ENCODE data around the gene KMT2A. TPM values are rescaled to one million over a fixed set of nuclear protein-coding genes. Genes with fewer than 3 reads are reported as not detected.
"Not testable (repeated sequence)": the region's sequence is repeated elsewhere in the genome, so short reads cannot be mapped to it uniquely, and the experiment has no call there.

The KMT2A gene
- total RNA-seq, 2 experiments from 2014 or later = 93.4 to 102 TPM

DNA sequence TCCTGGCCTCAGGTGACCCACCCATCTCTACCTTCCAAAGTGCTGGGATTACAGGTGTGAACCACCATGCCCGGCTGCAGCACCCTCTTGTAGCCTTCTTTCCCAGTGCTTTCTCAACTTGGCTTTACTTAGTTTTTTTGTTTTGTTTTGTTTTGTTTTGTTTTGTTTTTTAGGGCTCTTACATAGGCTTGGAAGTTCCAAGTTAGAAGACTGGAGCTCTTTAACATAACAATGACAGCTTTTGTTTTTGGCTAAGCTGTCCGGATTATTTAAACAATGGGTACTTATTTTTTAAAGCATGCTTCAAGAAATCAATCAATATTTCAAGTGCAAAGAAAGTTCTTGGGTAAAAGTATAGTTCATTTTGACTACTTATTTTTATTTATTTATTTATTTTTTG lies 25.9 kb downstream of the KMT2A start:
- Mint-ChIP-seq H3K4me3 (no peak overlapping the region), H3K9me3 (no peaks in the 10 kb centered on the region), H3K36me3 (ENCODE audit: low read depth) (peaks cover 17% of the 10 kb centered on the region), H3K27me3 (no peaks in the 10 kb centered on the region), H3K4me1 (peaks cover 11% of the 10 kb centered on the region), H3K27ac (no peak overlapping the region)
- ChIA-PET POLR2A (no interaction called here), CTCF (interaction anchor here (1.3 to 1.8 kb wide), 3 partner anchors 11 to 26 kb away, joined by 4 to 8 read pairs (median 4); no protein-coding TSS in a partner anchor)
- DNase-seq = no peak

DNA sequence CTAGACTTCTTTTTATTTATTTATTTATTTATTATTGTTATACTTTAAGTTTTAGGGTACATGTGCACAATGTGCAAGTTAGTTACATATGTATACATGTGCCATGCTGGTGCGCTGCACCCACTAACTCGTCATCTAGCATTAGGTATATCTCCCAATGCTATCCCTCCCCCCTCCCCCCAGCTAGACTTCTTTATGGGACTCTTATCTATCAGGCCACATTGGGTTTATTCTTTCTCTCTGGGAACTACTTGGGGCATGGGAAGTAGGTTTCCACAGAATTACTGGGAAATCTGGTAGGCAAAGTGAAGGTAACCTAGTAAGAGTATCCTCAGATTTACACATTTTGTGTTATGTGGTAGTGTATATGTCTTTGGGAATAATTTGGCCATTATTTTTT lies 32.7 kb downstream of the KMT2A start:
- POLR2A ChIA-PET, H3K4me3 Mint-ChIP-seq: not testable (repeated sequence)

DNA sequence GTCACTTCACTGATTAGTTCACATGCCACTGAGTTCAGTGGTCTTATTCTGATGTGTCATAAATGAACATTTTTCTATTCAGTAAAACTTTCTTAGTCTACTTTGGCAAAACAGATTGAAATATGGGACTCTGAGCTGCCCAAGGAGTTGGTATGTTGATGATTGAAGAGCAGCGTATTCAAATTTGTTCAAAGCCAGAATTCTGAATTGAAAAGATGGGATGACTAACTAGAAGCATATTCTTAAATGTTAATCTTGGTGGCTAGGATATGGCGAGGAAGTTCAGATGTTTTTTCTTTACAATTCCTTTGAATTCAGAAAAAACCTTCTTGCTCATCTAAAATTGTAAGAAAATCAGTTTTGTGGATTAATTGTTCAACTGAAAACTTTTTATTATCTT lies 34.7 kb downstream of the KMT2A start:
- POLR2A ChIA-PET = no interaction called here
- CTCF ChIA-PET = interaction anchor here (1.4 to 1.5 kb wide), 3 partner anchors 10 to 272 kb away, joined by 3 to 4 read pairs (median 3); no protein-coding TSS in a partner anchor
- peaks cover 49% of the 10 kb centered on the region for H3K36me3 Mint-ChIP-seq (ENCODE audit: low read depth)

More for the DNA sequence above, 32.7 kb downstream of the KMT2A start:
- Mint-ChIP-seq H3K36me3 (ENCODE audit: low read depth) (peaks cover 47% of the 10 kb centered on the region), H3K4me1 (peaks cover 25% of the 10 kb centered on the region)
- CTCF ChIA-PET, DNase-seq, H3K9me3 Mint-ChIP-seq, H3K27ac Mint-ChIP-seq, H3K27me3 Mint-ChIP-seq: not testable (repeated sequence)

DNA sequence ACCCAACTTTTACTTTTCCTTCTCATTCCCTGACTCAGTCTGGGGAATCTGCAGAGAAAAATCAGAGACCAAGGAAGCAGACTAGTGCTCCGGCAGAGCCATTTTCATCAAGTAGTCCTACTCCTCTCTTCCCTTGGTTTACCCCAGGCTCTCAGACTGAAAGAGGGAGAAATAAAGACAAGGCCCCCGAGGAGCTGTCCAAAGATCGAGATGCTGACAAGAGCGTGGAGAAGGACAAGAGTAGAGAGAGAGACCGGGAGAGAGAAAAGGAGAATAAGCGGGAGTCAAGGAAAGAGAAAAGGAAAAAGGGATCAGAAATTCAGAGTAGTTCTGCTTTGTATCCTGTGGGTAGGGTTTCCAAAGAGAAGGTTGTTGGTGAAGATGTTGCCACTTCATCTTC lies 37.2 kb downstream of the KMT2A start:
- peaks cover 68% of the 10 kb centered on the region for H3K36me3 Mint-ChIP-seq (ENCODE audit: low read depth)
- no peak overlapping the region for H3K4me3 Mint-ChIP-seq
- CTCF ChIA-PET = interaction anchor here (0.9 to 1.3 kb wide), 3 partner anchors 10 to 33 kb away, joined by 3 to 4 read pairs (median 3); no protein-coding TSS in a partner anchor
- H3K4me1 Mint-ChIP-seq = peaks cover 19% of the 10 kb centered on the region
- H3K9me3 Mint-ChIP-seq = no peaks in the 10 kb centered on the region
- no peak overlapping the region for H3K27ac Mint-ChIP-seq
- POLR2A ChIA-PET = no interaction called here
- H3K27me3 Mint-ChIP-seq = no peaks in the 10 kb centered on the region
- DNase-seq = no peak

More for the DNA sequence above, 34.7 kb downstream of the KMT2A start:
- Mint-ChIP-seq H3K4me1 (peaks cover 26% of the 10 kb centered on the region), H3K27me3 (no peaks in the 10 kb centered on the region), H3K27ac (no peak overlapping the region), H3K9me3 (no peaks in the 10 kb centered on the region), H3K4me3 (no peak overlapping the region)
- DNase-seq = no peak

DNA sequence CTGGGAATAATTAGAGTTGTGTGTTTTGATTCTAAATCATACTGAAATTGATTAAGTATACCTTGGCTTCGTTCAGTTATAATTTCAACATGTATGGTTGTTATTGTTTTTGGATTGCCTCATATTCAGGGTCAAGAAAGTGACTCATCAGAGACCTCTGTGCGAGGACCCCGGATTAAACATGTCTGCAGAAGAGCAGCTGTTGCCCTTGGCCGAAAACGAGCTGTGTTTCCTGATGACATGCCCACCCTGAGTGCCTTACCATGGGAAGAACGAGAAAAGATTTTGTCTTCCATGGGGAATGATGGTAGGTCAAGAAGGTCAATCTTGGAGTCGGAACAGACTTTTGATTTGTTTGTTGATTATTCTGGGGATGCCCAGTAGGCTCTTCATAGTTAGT lies 40.4 kb downstream of the KMT2A start:
- POLR2A ChIA-PET = no interaction called here
- H3K27me3 Mint-ChIP-seq = no peaks in the 10 kb centered on the region

DNA sequence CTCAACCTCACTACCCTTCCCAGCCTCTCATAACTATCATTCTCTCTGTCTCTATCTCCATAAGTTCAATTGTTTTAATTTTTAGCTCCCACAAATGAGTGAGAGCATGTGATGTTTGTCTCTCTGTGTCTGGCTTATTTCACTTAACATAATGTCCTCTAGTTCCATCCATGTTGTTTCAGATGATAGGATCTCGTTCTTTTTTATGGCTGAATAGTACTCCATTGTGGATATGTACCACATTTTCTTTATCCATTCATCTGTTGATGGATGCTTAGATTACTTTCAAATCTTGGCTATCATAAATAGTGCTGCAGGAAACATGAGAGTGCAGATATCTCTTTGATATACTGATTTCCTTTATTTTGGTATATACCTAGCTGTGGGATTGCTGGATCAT lies 44.9 kb downstream of the KMT2A start:
- H3K4me1 Mint-ChIP-seq, H3K27ac Mint-ChIP-seq, H3K4me3 Mint-ChIP-seq, H3K27me3 Mint-ChIP-seq, POLR2A ChIA-PET, DNase-seq, H3K9me3 Mint-ChIP-seq: not testable (repeated sequence)
- H3K36me3 Mint-ChIP-seq (ENCODE audit: low read depth) = peaks cover 71% of the 10 kb centered on the region
- CTCF ChIA-PET = interaction anchor here (0.9 to 1.0 kb wide), 2 partner anchors 11 to 109 kb away, joined by 4 read pairs; no protein-coding TSS in a partner anchor

More for the DNA sequence above, 40.4 kb downstream of the KMT2A start:
- Mint-ChIP-seq H3K36me3 (ENCODE audit: low read depth) (peaks cover 75% of the 10 kb centered on the region), H3K27ac (no peak overlapping the region), H3K4me1 (peaks cover 5% of the 10 kb centered on the region), H3K4me3 (no peak overlapping the region), H3K9me3 (no peaks in the 10 kb centered on the region)
- no peak for DNase-seq
- CTCF ChIA-PET = interaction anchor here (0.9 to 1.6 kb wide), 3 partner anchors 13 to 64 kb away, joined by 4 to 7 read pairs (median 5); no protein-coding TSS in a partner anchor

DNA sequence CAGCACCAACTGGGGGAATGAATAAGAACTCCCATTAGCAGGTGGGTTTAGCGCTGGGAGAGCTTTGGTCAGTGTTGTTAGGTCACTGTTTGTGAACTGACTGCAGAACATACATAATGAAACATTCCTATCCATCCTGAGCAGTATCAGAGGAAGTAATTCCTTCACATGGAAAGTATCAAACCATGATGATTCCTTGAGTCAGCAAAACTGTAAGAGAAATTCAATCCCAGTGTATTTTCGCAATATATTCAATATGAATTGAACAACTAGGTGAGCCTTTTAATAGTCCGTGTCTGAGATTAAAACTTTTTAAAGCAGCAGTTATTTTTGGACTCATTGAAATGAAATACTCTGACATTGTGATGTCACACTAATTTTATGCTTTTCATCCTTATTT lies 48.1 kb downstream of the KMT2A start:
- DNase-seq = no peak
- no peaks in the 10 kb centered on the region for H3K27me3 Mint-ChIP-seq
- no peak overlapping the region for H3K4me3 Mint-ChIP-seq
- ChIA-PET POLR2A (no interaction called here), CTCF (interaction anchor here (0.6 kb wide), 1 partner anchor 79 kb away, joined by 3 read pairs; no protein-coding TSS in a partner anchor)
- H3K9me3 Mint-ChIP-seq = no peaks in the 10 kb centered on the region
- peaks cover 61% of the 10 kb centered on the region for H3K36me3 Mint-ChIP-seq (ENCODE audit: low read depth)
- no peaks in the 10 kb centered on the region for H3K4me1 Mint-ChIP-seq
- no peak overlapping the region for H3K27ac Mint-ChIP-seq

DNA sequence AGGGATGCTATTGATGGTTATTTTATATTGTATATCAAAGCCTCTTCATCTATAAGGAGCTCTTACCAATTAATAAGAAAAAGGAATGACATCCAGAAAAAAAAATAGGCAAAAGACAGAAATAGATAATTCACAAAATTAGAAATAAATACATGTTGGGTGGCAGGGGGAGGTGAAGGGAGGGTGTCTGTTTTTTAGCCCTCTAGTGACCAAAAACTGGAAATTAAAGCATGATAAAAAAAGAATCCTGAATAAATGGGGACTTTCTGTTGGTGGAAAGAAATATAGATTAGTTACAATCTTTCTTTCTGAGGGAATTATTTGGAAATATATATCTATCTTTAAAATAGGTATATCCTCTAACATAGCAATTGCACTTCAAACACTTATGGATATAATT lies 49.0 kb downstream of the KMT2A start:
- no peak overlapping the region for H3K4me3 Mint-ChIP-seq
- ChIA-PET CTCF (interaction anchor here (1.1 kb wide), 1 partner anchor 15 kb away, joined by 7 read pairs; no protein-coding TSS in a partner anchor), POLR2A (no interaction called here)
- H3K27ac Mint-ChIP-seq = no peak overlapping the region
- no peaks in the 10 kb centered on the region for H3K9me3 Mint-ChIP-seq
- no peaks in the 10 kb centered on the region for H3K4me1 Mint-ChIP-seq
- H3K36me3 Mint-ChIP-seq (ENCODE audit: low read depth) = peaks cover 62% of the 10 kb centered on the region
- H3K27me3 Mint-ChIP-seq = no peaks in the 10 kb centered on the region
- no peak for DNase-seq

DNA sequence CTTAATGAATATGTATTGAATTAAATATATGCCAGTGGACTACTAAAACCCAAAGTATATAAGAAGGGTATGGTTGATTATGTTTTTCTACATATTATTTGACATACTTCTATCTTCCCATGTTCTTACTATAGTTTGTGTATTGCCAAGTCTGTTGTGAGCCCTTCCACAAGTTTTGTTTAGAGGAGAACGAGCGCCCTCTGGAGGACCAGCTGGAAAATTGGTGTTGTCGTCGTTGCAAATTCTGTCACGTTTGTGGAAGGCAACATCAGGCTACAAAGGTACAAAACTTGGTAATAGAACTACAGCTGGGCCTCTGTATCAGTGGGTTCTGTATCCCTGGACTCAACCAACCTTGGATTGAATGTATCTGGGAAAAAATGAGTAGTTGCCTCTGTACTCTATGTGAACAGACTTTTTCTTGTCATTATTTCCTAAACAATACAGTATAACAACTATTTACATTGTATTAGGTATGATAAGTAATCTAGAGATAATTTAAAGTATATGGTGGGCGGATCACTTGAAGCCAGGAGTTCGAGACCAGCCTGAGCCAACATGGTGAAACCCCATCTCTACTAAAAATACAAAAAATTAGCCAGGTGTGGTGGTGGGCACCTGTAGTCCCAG lies 52.3 kb downstream of the KMT2A start:
- no peaks in the 10 kb centered on the region for H3K4me1 Mint-ChIP-seq
- ChIA-PET POLR2A (no interaction called here), CTCF (interaction anchor here (0.7 to 2.4 kb wide), 12 partner anchors 18 to 290 kb away, joined by 3 to 6 read pairs (median 3); partner anchors contain the start of genes CD3D and KMT2A)
- peak overlapping the region; percentile 1 for H3K27ac Mint-ChIP-seq
- H3K9me3 Mint-ChIP-seq = no peaks in the 10 kb centered on the region
- H3K27me3 Mint-ChIP-seq = no peaks in the 10 kb centered on the region
- peaks cover 52% of the 10 kb centered on the region for H3K36me3 Mint-ChIP-seq (ENCODE audit: low read depth)
- DNase-seq = peak; percentile 87
- no peak overlapping the region for H3K4me3 Mint-ChIP-seq

DNA sequence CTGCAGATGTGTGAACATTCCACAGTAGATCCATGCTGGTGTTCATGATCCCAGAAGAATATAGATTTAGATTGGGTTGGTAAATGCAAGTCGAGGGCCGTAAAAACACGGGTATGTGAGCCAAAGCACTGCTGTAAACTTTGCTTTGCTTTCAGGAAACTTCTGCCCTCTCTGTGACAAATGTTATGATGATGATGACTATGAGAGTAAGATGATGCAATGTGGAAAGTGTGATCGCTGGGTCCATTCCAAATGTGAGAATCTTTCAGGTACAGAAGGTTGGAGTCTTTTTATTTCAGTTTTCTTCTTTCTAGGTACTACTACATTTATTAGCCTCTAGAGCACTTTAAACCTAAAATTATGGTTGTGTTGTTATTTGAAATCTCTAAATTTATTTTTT lies 54.7 kb downstream of the KMT2A start:
- POLR2A ChIA-PET = no interaction called here
- CTCF ChIA-PET = interaction anchor here (1.3 kb wide), 1 partner anchor 14 kb away, joined by 3 read pairs; no protein-coding TSS in a partner anchor
- Mint-ChIP-seq H3K4me3 (no peak overlapping the region), H3K27ac (no peak overlapping the region), H3K27me3 (no peaks in the 10 kb centered on the region), H3K36me3 (ENCODE audit: low read depth) (peaks cover 52% of the 10 kb centered on the region), H3K4me1 (no peaks in the 10 kb centered on the region), H3K9me3 (no peaks in the 10 kb centered on the region)
- DNase-seq = no peak

DNA sequence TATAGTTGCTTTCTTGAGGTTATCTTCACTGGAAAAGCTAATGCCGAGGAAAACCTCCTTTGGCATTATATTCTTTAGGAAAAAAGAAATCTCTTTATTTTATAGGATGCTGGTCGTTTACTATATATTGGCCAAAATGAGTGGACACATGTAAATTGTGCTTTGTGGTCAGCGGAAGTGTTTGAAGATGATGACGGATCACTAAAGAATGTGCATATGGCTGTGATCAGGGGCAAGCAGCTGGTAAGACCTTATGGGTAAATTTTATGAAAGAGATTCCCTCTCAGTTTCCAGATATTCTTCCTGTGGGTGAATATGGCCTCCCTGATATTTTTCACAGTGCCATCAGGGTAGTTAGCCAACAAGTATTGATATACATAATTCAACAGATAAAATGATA lies 61.5 kb downstream of the KMT2A start:
- Mint-ChIP-seq H3K9me3 (no peaks in the 10 kb centered on the region), H3K27ac (no peak overlapping the region)
- POLR2A ChIA-PET = no interaction called here

DNA sequence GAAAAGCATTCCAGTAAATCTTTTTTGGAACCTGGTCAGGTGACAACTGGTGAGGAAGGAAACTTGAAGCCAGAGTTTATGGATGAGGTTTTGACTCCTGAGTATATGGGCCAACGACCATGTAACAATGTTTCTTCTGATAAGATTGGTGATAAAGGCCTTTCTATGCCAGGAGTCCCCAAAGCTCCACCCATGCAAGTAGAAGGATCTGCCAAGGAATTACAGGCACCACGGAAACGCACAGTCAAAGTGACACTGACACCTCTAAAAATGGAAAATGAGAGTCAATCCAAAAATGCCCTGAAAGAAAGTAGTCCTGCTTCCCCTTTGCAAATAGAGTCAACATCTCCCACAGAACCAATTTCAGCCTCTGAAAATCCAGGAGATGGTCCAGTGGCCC lies 66.9 kb downstream of the KMT2A start:
- ChIA-PET POLR2A (no interaction called here), CTCF (interaction anchor here (1.0 kb wide), 1 partner anchor 12 kb away, joined by 3 read pairs; no protein-coding TSS in a partner anchor)
- H3K4me1 Mint-ChIP-seq = no peaks in the 10 kb centered on the region
- H3K27me3 Mint-ChIP-seq = no peaks in the 10 kb centered on the region
- DNase-seq = no peak
- H3K27ac Mint-ChIP-seq = no peak overlapping the region
- peaks cover 74% of the 10 kb centered on the region for H3K36me3 Mint-ChIP-seq (ENCODE audit: low read depth)
- no peak overlapping the region for H3K4me3 Mint-ChIP-seq
- no peaks in the 10 kb centered on the region for H3K9me3 Mint-ChIP-seq

More for the DNA sequence above, 61.5 kb downstream of the KMT2A start:
- H3K27me3 Mint-ChIP-seq = no peaks in the 10 kb centered on the region
- CTCF ChIA-PET = interaction anchor here (1.4 kb wide), 1 partner anchor 15 kb away, joined by 3 read pairs; no protein-coding TSS in a partner anchor
- H3K36me3 Mint-ChIP-seq (ENCODE audit: low read depth) = peaks cover 67% of the 10 kb centered on the region
- no peaks in the 10 kb centered on the region for H3K4me1 Mint-ChIP-seq
- no peak for DNase-seq
- no peak overlapping the region for H3K4me3 Mint-ChIP-seq

DNA sequence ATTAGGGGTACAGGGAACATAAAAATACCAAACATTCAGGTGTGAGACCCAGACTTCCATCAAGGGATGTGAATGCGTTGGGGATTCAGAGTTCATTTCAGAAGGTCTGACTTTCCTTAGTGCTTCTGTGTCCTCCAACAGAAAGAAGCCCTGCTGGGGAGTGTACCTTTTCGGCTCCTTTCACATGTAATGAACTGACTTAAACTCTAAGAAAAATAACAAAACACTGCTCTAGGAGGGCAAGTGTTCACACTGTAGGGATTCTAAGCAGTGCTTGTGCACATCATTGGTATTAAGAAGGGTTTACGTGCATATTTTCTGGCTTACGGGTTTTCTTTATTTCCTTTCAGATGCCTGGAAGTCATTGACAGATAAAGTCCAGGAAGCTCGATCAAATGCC lies 75.3 kb downstream of the KMT2A start:
- no peaks in the 10 kb centered on the region for H3K27me3 Mint-ChIP-seq
- H3K4me1 Mint-ChIP-seq = peaks cover 10% of the 10 kb centered on the region
- ChIA-PET CTCF (interaction anchor here (0.5 to 1.5 kb wide), 2 partner anchors 19 to 72 kb away, joined by 3 to 7 read pairs; partner anchors contain the start of gene TMEM25), POLR2A (no interaction called here)
- no peak overlapping the region for H3K27ac Mint-ChIP-seq
- H3K36me3 Mint-ChIP-seq (ENCODE audit: low read depth) = peaks cover 52% of the 10 kb centered on the region
- no peak for DNase-seq
- H3K9me3 Mint-ChIP-seq = no peaks in the 10 kb centered on the region
- H3K4me3 Mint-ChIP-seq = no peak overlapping the region

All from activated CD4-positive, alpha-beta T cell treated with anti-CD3 and anti-CD28 coated beads, Interleukin-2, amount 10 ng/mL, durations not matched to agents 7 days and 5 days (primary cell).